ENCODE results near the gene HNF4A. TPM values are rescaled to one million over a fixed set of nuclear protein-coding genes. Genes with fewer than 3 reads are reported as not detected.

HNF4A gene
- total and polyA plus RNA-seq, 2 donors: 0.09 TPM; not detected in 1

Small RNA genes lying within 50 kb of the gene (small RNA-seq; reads per million reads assigned to genes)
- gene MIR3646 (not detected), gene RF00019 (not detected), gene RPL37AP1 (0.80 reads per million, percentile 68 among the genes with 10 or more reads in this experiment)

Other genes with a start within 250 kb of the HNF4A start
- 40.5 TPM for gene JPH2, start 168.5 kb upstream of the HNF4A start, total RNA-seq
- gene JPH2, start 168.5 kb upstream of the HNF4A start, polyA plus RNA-seq: 83.5 TPM
- 32.7 TPM for gene OSER1, start 144.9 kb upstream of the HNF4A start, total RNA-seq
- 35.8 TPM for gene OSER1, start 144.9 kb upstream of the HNF4A start, polyA plus RNA-seq
- gene GDAP1L1, start 108.4 kb upstream of the HNF4A start, total RNA-seq: 0.90 TPM
- 0.29 TPM for gene GDAP1L1, start 108.4 kb upstream of the HNF4A start, polyA plus RNA-seq
- 7.8 TPM for gene FITM2, start 44.5 kb upstream of the HNF4A start, total RNA-seq
- gene FITM2, start 44.5 kb upstream of the HNF4A start, polyA plus RNA-seq: 8.0 TPM
- not detected for gene R3HDML, start 18.7 kb upstream of the HNF4A start, total RNA-seq
- not detected for gene R3HDML, start 18.7 kb upstream of the HNF4A start, polyA plus RNA-seq
- 7.6 TPM for gene TTPAL, start 120.2 kb downstream of the HNF4A start, total RNA-seq
- gene TTPAL, start 120.2 kb downstream of the HNF4A start, polyA plus RNA-seq: 3.9 TPM
- 73.9 TPM for gene SERINC3, start 166.4 kb downstream of the HNF4A start, total RNA-seq
- 93.4 TPM for gene SERINC3, start 166.4 kb downstream of the HNF4A start, polyA plus RNA-seq
- gene PKIG, start 226.9 kb downstream of the HNF4A start, total RNA-seq: 65.1 TPM
- 277 TPM for gene PKIG, start 226.9 kb downstream of the HNF4A start, polyA plus RNA-seq